ENCODE results near the gene ITGB5.
"Not testable (repeated sequence)": the region's sequence is repeated elsewhere in the genome, so short reads cannot be mapped to it uniquely, and the experiment has no call there.

The ITGB5 gene

DNA sequence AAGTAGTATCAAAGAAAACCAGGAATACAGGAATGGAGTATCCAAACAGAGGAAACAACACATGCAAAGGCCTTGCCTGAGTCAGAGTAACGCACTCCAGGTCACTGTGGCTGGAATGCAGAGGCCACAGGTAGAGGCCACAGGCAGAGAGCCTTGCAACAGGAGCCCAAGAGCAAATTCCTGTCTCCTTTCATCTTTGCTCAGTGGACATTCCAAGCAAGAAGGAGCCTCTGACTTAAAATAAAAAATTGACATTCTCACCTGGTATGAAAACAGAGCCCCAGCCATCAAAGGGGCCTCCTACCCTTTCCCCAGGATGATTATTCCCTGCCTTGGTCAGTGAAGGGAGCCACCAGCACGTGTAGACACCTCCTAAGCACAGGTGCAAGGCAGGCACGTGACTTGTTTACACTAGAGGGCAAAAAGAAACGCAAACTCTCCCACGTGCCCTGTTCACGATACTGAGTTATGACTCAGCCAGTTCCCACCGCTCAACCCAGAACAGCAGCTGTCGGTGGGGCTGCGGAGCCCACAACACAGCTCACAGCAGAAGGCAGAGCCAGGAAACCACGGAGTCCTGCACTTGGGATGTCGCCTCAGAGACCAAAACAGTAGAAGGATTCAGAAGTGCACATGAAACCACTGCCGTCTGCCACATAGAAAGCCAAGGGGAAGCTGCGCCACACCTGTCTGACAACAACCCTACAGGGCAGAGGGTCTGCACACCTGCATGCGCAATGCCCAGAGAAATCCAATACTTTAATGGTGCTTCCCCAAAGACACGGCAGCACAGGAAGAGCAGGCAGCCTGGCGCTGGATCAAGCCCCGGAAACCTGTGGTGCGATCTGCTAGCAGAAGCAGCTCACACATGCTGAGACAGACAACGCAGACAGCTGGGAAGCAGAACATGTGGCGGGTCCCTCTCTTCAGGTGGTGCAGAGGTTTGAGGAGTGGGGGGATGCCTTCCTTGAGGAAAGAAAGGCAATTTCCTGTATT lies 52.1 kb downstream of the ITGB5 start:
- DNase-seq (ENCODE audit: low spot score): peak; percentile 48

DNA sequence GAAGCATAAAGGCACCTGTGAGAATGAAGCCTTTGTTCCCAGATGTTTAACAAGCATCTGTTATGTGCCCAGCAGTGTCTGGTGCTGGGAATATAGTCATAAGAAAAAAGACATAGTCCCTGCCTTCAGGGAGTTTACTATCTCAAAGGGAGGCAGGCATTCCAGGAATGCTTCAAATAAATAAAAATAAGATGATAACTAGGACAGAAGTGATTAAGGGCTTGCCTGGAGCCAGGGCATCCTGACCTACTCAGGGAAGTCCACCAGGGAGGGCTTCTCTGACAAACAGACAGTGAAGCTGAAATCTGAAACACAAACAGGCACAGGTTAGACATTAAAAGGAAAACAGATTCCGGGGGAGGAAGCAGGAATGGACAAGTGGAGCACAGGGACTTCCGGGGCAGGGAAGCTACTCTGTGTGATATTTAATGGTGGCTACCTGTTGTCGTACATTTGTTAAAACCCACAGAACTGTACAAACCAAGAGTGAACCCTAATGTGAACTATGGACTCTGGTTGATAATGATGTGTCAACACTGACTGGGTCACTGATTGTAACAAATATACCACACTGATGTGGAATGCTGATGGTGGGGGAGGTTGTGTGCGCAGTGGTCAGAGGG lies 53.3 kb downstream of the ITGB5 start:
- DNase-seq (ENCODE audit: low spot score): peak; percentile 52

- DNase-seq (ENCODE audit: low spot score): no peak
These were observed 54.1 kb downstream of the ITGB5 start for GRCh38 chr3:124832782-124833709.

- DNase-seq (ENCODE audit: low spot score): no peak
These were observed 55.5 kb downstream of the ITGB5 start for GRCh38 chr3:124831628-124832199.

DNA sequence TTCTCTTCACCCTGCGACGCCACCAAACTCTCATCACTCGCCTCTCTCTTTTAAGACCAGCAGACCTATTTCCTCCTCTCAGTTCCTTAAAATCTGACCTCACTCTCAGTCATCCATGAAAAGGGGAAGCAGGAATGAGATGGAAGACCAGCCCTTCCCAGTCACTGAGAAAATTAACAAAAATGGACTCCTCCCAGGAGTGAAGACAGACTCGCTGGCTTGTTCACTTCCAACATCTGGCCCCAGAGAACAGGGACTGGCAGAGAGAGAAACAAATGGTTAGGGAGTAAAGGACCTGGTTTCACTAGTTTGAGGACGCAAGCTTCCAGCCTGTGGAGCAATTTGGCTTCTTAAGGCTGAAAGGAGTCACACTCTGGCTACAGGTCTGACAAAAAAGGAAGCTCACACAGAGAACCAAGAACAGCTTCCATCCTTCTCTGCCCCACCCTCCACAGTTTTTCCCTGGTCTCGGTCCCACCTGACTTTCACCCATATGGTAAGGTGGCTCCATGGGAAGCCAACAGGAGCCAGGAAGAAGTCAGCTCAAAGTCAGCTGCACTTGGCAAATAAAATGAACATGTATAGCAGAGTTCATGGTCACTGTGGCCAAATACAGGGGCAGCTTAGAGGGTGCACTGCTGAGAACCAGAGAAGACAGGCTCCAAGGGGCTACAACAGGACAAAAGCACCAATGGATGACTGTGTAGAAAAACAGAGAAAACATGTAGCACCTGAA lies 57.2 kb downstream of the ITGB5 start:
- no peak for DNase-seq (ENCODE audit: low spot score)

- no peak for DNase-seq (ENCODE audit: low spot score)
These were observed 57.9 kb downstream of the ITGB5 start for GRCh38 chr3:124829178-124829818.

- DNase-seq (ENCODE audit: low spot score): not testable (repeated sequence)
These were observed 59.5 kb downstream of the ITGB5 start for GRCh38 chr3:124827476-124828206.

DNA sequence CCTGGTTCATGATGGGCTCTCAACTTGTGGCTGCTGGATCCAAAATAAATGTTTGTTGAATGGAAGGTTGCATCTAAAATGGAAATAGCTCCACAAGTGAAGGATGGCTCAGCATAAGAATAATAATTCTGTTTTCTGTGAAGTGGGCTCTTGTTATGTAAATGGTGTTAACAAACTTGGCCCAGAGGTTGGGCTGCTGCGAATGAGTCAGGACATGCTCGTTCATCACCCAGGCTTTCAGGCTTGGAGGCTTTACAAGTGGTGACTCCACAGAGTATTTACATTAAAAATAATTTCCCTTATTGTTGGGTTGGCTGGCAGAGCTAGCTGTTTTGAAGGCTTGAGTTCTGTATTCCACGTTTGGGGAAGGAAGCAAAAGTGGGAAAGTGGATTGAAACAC lies 60.5 kb downstream of the ITGB5 start:
- DNase-seq (ENCODE audit: low spot score): no peak

- DNase-seq (ENCODE audit: low spot score): no peak
These were observed 62.8 kb downstream of the ITGB5 start for GRCh38 chr3:124824286-124824915.

GRCh38 chr3:124823648-124824047 lies 63.5 kb downstream of the ITGB5 start:
- DNase-seq (ENCODE audit: low spot score): no peak

DNA sequence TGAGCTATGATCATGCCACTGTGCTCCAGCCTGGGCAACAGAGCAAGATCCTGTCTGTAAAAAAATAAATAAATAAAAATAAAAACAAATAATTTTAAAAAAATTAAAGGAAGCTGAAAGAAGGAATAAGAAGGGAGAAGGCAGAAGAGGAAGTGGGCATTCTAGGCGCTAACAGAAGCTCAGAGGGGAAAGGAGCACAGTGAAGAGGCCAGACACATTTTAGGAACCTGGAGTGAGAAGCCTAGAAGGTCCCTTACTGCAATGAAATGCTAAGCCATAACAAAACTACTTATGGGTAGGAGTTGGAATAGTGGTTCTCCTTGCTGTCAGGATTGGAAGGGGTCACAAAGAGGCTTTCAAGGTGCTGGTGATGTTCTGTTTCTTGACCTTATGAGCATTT lies 64.0 kb downstream of the ITGB5 start:
- no peak for DNase-seq (ENCODE audit: low spot score)

- no peak for DNase-seq (ENCODE audit: low spot score)
These were observed 65.8 kb downstream of the ITGB5 start for GRCh38 chr3:124821356-124821755.

- DNase-seq (ENCODE audit: low spot score): no peak
These were observed 68.6 kb downstream of the ITGB5 start for GRCh38 chr3:124818398-124819091.

- DNase-seq (ENCODE audit: low spot score): no peak
These were observed 70.1 kb downstream of the ITGB5 start for GRCh38 chr3:124817079-124817478.

- no peak for DNase-seq (ENCODE audit: low spot score)
These were observed 71.0 kb downstream of the ITGB5 start for GRCh38 chr3:124816206-124816605.

- DNase-seq (ENCODE audit: low spot score): no peak
These were observed 71.4 kb downstream of the ITGB5 start for GRCh38 chr3:124815781-124816180.

- peak; percentile 58 for DNase-seq (ENCODE audit: low spot score)
These were observed 72.3 kb downstream of the ITGB5 start for GRCh38 chr3:124814620-124815421.

DNA sequence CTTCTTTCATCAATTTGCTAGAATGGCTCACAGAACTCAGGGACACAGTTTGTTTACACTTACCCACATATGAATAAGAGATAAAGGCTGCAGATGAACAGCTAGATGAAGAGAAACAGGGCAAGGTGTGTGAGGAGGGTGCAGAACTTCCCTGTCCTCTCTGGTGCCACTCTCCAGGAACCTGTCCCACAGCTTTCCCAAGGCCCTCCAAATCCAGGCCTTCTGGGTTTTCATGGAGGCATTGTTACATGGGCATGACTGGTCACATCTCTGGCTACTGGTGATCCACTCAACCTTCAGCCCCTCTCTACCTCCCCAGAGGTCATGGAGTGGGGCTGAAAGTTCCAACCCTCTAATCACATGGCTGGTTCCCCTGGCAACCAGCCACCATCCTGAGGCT lies 73.6 kb downstream of the ITGB5 start:
- DNase-seq (ENCODE audit: low spot score): no peak

All from HuH-7 (cell line).